HT1080 (cell line): ENCODE results near the gene TMEFF2. TPM values are rescaled to one million over a fixed set of nuclear protein-coding genes. Genes with fewer than 3 reads are reported as not detected.
A peak's percentile ranks its signal among the peaks of the same experiment; 100 is the strongest.

Source experiments
- DNase-seq: peaks from one replicate; pipeline ENCODE4 v3.0.0-alpha.2; 2015; ENCODE audit warnings: low read depth
- polyA plus RNA-seq, 2 experiments: library from polyadenylated mRNA; depleted of rRNA; stranded (reverse); fragments of >200 nt; gene quantifications; 2 replicates each; pipeline ENCODE4 v1.2.3, GENCODE V29; 2015
- total RNA-seq: library from RNA; depleted of rRNA; stranded (reverse); fragments of >200 nt; shearing (Covaris generic); gene quantifications from 2 replicates; pipeline ENCODE4 v1.2.3, GENCODE V29; 2014; rRNA removed

TMEFF2 gene
- 0.03 TPM in 1 of 2 replicates, not detected in the other for total RNA-seq
- 0.12 and 0.16 TPM in 2 replicates for polyA plus RNA-seq (2015; cell fraction: cytosol; rRNA removed)
- polyA plus RNA-seq (2015; cell fraction: nucleus; rRNA removed): 0.05 TPM in 1 of 2 replicates, not detected in the other

DNA sequence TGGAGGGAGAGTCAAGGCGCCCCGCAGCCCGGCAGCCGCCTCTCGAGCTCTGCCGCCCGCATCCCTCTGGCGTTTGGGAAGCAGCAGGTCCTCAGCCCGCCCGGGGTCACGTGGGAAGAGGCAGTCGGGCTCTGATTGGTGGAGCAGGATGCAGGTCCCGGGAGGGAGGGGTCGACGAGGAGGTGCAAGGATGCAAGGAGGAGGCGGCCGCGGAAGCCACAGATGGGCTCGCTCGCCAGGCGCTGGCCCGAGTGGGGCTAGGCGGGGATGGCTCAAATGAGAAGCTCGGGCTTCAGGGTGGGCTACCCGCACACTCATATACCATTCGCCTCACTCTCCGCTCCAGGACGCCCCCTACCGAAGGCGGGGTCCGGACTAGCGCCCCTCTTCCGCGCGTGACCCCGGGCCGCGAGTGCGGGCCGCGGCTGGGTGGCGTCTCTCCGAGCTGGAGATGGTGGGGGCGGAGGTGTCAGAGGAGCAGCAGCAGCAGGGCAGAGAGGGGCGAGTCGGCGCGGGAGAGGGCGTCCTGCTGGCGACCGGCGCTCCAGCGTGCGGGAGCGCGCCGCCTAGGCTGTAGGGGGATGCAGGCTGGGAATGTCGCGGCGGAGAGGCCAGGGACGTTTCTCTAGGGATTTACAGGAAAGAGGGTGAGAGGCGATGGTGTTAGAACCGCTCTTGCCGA, at the start of gene TMEFF2:
Gene TMEFF2, minus strand, starts transcription at position 68 of the 682 bp plus-strand sequence. CDS start 409 bp downstream, outside the sequence.
- peak; percentile 47 for DNase-seq

- DNase-seq: peak; percentile 67
These were observed 48.8 kb upstream of the TMEFF2 start for GRCh38 chr2:192243488-192243887.

- peak; percentile 51 for DNase-seq
These were observed 41.4 kb upstream of the TMEFF2 start for GRCh38 chr2:192236136-192236535.

GRCh38 chr2:192230889-192231453, 36.2 kb upstream of the TMEFF2 start:
- no peak for DNase-seq

DNA sequence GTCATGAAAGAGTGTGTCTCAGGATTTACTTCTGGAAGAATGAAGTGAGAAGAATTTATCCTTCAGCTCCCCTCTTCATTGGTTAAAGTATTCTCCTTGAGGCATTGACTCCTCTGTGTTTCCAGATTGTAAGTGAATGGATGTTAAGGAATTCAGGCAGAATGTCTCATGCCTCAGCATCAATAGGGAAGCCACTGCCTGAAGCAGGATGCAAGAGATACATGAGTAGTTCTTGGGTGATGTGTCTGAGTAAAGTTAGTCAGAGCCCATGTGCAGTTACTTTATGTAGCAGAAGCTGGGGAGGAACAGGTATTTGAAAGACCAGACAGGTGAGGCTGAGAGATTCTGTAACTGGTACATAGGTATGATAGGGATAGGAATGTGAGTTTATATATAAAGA, 34.0 kb upstream of the TMEFF2 start:
- peak; percentile 10 for DNase-seq

GRCh38 chr2:192218970-192219369, 24.2 kb upstream of the TMEFF2 start:
- no peak for DNase-seq

- DNase-seq: no peak
These were observed 23.6 kb upstream of the TMEFF2 start for GRCh38 chr2:192218377-192218776.

GRCh38 chr2:192216336-192216735, 21.6 kb upstream of the TMEFF2 start:
- no peak for DNase-seq

- no peak for DNase-seq
These were observed 20.6 kb upstream of the TMEFF2 start for GRCh38 chr2:192215096-192215877.

- peak; percentile 34 for DNase-seq
These were observed 14.1 kb upstream of the TMEFF2 start for GRCh38 chr2:192208848-192209247.

- no peak for DNase-seq
These were observed 11.7 kb upstream of the TMEFF2 start for GRCh38 chr2:192206399-192206798.

- DNase-seq: no peak
These were observed 9.1 kb upstream of the TMEFF2 start for GRCh38 chr2:192203876-192204275.

GRCh38 chr2:192202373-192202772, 7.6 kb upstream of the TMEFF2 start:
- DNase-seq: no peak

- no peak for DNase-seq
These were observed 6.4 kb upstream of the TMEFF2 start for GRCh38 chr2:192201116-192201515.

GRCh38 chr2:192197357-192197756, 2.6 kb upstream of the TMEFF2 start:
- DNase-seq: no peak

- DNase-seq: no peak
These were observed 1.9 kb upstream of the TMEFF2 start for GRCh38 chr2:192196421-192197194.

DNA sequence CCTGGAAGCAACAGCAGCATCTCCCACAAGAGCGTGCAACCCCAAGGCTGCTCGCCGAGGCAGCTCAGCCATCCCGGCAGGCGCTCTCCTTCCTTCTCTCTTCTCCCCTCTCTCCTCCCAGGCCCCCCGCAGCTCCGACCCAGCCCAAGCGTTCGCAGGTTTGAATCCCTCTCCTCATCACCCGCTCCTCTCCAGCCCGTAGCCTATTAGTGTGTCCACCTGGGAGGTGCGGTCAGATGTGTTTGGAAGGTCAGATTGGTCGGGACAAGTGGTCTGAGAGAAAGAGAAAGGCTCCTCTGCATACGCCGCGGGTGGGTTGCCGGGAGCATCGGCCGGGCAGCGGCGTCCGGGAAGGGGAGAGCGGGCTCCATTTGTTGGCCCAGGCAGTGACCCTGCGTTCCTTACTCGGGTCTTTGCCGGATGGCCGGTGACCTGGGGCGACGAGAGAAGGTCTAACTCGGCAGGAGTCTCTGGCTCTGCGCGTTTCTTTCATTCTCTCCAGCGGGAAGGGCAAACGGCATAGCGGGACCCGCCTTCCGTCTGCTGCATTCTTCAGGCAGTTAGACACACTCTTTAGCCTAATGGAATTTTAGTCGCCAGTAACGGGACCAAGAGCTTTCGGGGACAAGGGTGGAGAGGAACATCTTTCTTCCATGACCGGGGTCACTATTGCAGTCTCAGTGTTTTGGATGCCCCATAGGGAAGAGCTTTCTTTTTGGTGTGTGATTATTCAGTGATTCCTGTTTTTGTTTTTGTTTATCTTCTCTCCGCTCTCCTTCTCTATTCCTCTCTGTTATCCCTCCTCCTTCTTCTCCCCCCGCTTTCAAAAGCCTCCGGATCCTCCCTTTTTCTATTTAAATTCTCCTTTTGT, 1.1 kb upstream of the TMEFF2 start:
- DNase-seq: peak; percentile 37

GRCh38 chr2:192194265-192194865, 368 bp downstream of the TMEFF2 start:
- DNase-seq: no peak

GRCh38 chr2:192190474-192190873, 4.3 kb downstream of the TMEFF2 start:
- no peak for DNase-seq

DNA sequence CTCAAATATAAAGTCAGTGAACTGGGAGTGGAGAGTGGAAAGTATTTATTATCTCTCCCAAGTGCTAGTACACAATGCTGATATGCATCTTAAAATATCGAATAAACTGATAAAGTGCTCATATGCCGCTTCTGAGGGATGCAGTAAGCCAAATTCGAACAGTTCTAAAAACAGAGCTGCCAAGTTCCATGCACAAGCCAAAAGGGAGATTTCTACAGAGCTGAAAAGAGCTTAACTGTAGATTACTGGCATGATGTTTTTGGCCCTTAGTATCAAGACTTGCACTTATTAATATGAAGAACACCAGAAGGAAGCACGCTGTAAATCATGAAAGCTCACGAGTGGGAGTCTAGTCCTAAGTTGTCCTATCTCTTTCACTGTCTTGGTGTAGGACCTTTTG, 7.9 kb downstream of the TMEFF2 start:
- no peak for DNase-seq
